HEK293 (cell line): Measurements from ENCODE around the gene HNF1B.

Experiments
- CTCF ChIA-PET: fragments of 350-600 bp; formaldehyde crosslinking; extraction: SDS; loops from one replicate; lab custom pipeline; 2021; ENCODE audit warnings: antibody characterized with exemption; lab: Yijun Ruan, JAX
- POLR2A ChIA-PET: fragments of 300-600 bp; formaldehyde crosslinking; extraction: SDS; loops from one replicate; lab custom pipeline; 2020; ENCODE audit warnings: antibody characterized with exemption, inconsistent platforms; lab: Yijun Ruan, JAX
- H3K27ac ChIP-seq: fragments of 200-500 bp; sonication (Bioruptor generic); 2 replicates; pipeline ENCODE4 v1.5.1; 2014; ENCODE audit warnings: low read depth, low read length, control low read depth, inconsistent platforms; ENCODE audit errors: extremely low read depth
- H3K36me3 ChIP-seq, 2 experiments: fragments of 200-500 bp in 1 of 2; sonication (Bioruptor generic) in 1 of 2; 1 replicate in 1 of 2; 2 replicates in 1 of 2; pipeline ENCODE4 v1.5.1; 2014 to 2017; ENCODE audit warnings: inconsistent platforms in 2 of 2, low read length in 2 of 2; ENCODE audit not compliant: control insufficient read depth in 2 of 2, insufficient read depth in 1 of 2
- H3K4me1 ChIP-seq: fragments of 200-500 bp; sonication (Bioruptor generic); 2 replicates; pipeline ENCODE4 v1.5.1; 2014; ENCODE audit warnings: mild to moderate bottlenecking, low read length, inconsistent platforms; ENCODE audit not compliant: control insufficient read depth, insufficient read depth
- H3K4me3 ChIP-seq: 2 replicates; pipeline ENCODE4 v1.5.1; 2011; ENCODE audit warnings: low read depth, mild to moderate bottlenecking, control low read depth, low read length, moderate library complexity
- H3K9me3 ChIP-seq: fragments of 200-500 bp; sonication (Bioruptor generic); 2 replicates; pipeline ENCODE4 v1.5.1; 2014; ENCODE audit warnings: low read depth, low read length, inconsistent platforms; ENCODE audit not compliant: control insufficient read depth, insufficient read depth
- INSM2 ChIP-seq: fragments of 450-650 bp; formaldehyde crosslinking; IDR thresholded peaks from 2 replicates; pipeline ENCODE4 v1.5.1; 2016; ENCODE audit warnings: missing biosample characterization, missing genetic modification characterization
- PRDM10 ChIP-seq: fragments of 450-650 bp; formaldehyde crosslinking; IDR thresholded peaks from 2 replicates; pipeline ENCODE4 v1.5.1; 2016; ENCODE audit warnings: missing biosample characterization, missing genetic modification characterization
- SCRT2 ChIP-seq: fragments of 450-650 bp; formaldehyde crosslinking; IDR thresholded peaks from 2 replicates; pipeline ENCODE4 v1.5.1; 2016; ENCODE audit warnings: missing biosample characterization, missing genetic modification characterization
- SP7 ChIP-seq: fragments of 450-650 bp; formaldehyde crosslinking; IDR thresholded peaks from 2 replicates; pipeline ENCODE4 v1.5.1; 2016; ENCODE audit warnings: missing biosample characterization, missing genetic modification characterization
- ZNF175 ChIP-seq: fragments of 450-650 bp; formaldehyde crosslinking; IDR thresholded peaks from 2 replicates; pipeline ENCODE4 v1.5.1; 2016; ENCODE audit warnings: missing biosample characterization, missing genetic modification characterization
- ZNF214 ChIP-seq: fragments of 450-650 bp; formaldehyde crosslinking; IDR thresholded peaks from 2 replicates; pipeline ENCODE4 v1.5.1; 2017; ENCODE audit warnings: missing biosample characterization, mild to moderate bottlenecking, missing genetic modification characterization, borderline replicate concordance
- ZNF223 ChIP-seq: fragments of 450-650 bp; formaldehyde crosslinking; IDR thresholded peaks from 2 replicates; pipeline ENCODE4 v1.5.1; 2016; ENCODE audit warnings: missing biosample characterization, missing genetic modification characterization
- ZNF350 ChIP-seq: fragments of 450-650 bp; formaldehyde crosslinking; IDR thresholded peaks from 2 replicates; pipeline ENCODE4 v1.5.0; 2017; ENCODE audit warnings: missing biosample characterization, mild to moderate bottlenecking, missing genetic modification characterization
- ZNF404 ChIP-seq: fragments of 450-650 bp; formaldehyde crosslinking; IDR thresholded peaks from 2 replicates; pipeline ENCODE4 v1.5.1; 2017; ENCODE audit warnings: missing biosample characterization, missing genetic modification characterization
- ZNF426 ChIP-seq: fragments of 450-650 bp; formaldehyde crosslinking; IDR thresholded peaks from 2 replicates; pipeline ENCODE4 v1.5.1; 2017; ENCODE audit warnings: missing biosample characterization, missing genetic modification characterization, mild to moderate bottlenecking, inconsistent platforms, moderate library complexity
- ZNF560 ChIP-seq: fragments of 450-650 bp; formaldehyde crosslinking; IDR thresholded peaks from 2 replicates; pipeline ENCODE4 v1.5.1; 2017; ENCODE audit warnings: missing biosample characterization, missing genetic modification characterization, borderline replicate concordance
- ZNF624 ChIP-seq: fragments of 450-650 bp; formaldehyde crosslinking; IDR thresholded peaks from 2 replicates; pipeline ENCODE4 v1.5.1; 2017; ENCODE audit warnings: missing biosample characterization, missing genetic modification characterization
- ZNF670 ChIP-seq: fragments of 450-650 bp; formaldehyde crosslinking; IDR thresholded peaks from 2 replicates; pipeline ENCODE4 v1.5.1; 2016; ENCODE audit warnings: missing biosample characterization, missing genetic modification characterization, low read depth
- ZNF677 ChIP-seq: fragments of 450-650 bp; IDR thresholded peaks from 2 replicates; pipeline ENCODE4 v1.5.0; 2018; ENCODE audit warnings: missing biosample characterization, mild to moderate bottlenecking, missing genetic modification characterization, moderate library complexity
- ZNF777 ChIP-seq: fragments of 450-650 bp; formaldehyde crosslinking; IDR thresholded peaks from 2 replicates; pipeline ENCODE4 v1.5.1; 2017; ENCODE audit warnings: missing biosample characterization, missing genetic modification characterization, borderline replicate concordance
- ZNF791 ChIP-seq: fragments of 450-650 bp; formaldehyde crosslinking; IDR thresholded peaks from 2 replicates; pipeline ENCODE4 v1.5.1; 2016; ENCODE audit warnings: missing biosample characterization, missing genetic modification characterization
- ZSCAN16 ChIP-seq: fragments of 450-650 bp; formaldehyde crosslinking; IDR thresholded peaks from 2 replicates; pipeline ENCODE4 v1.5.1; 2016; ENCODE audit warnings: missing biosample characterization, missing genetic modification characterization
- TF ChIP-seq, protein P1 (sequence below): fragments of 450-650 bp; formaldehyde crosslinking; IDR thresholded peaks from 2 replicates; pipeline ENCODE4 v1.5.1; 2016; ENCODE audit warnings: missing biosample characterization, missing genetic modification characterization
- TF ChIP-seq, protein P2 (sequence below): fragments of 450-650 bp; formaldehyde crosslinking; IDR thresholded peaks from 2 replicates; pipeline ENCODE4 v1.5.1; 2016; ENCODE audit warnings: missing biosample characterization, missing genetic modification characterization, borderline replicate concordance
- TF ChIP-seq, protein P3 (sequence below): fragments of 450-650 bp; IDR thresholded peaks from 2 replicates; pipeline ENCODE4 v1.5.1; 2018; ENCODE audit warnings: missing biosample characterization, missing genetic modification characterization

HNF1B gene

GRCh38 chr17:37741341-37742115 is 3.3 kb downstream of the HNF1B start (continued):
- TF ChIP-seq SCRT2 (tag by site-specific recombination): no peak
- TF ChIP-seq ZNF223 (tag by site-specific recombination): no peak
- TF ChIP-seq ZSCAN16: no peak
- TF ChIP-seq, protein P1, sequence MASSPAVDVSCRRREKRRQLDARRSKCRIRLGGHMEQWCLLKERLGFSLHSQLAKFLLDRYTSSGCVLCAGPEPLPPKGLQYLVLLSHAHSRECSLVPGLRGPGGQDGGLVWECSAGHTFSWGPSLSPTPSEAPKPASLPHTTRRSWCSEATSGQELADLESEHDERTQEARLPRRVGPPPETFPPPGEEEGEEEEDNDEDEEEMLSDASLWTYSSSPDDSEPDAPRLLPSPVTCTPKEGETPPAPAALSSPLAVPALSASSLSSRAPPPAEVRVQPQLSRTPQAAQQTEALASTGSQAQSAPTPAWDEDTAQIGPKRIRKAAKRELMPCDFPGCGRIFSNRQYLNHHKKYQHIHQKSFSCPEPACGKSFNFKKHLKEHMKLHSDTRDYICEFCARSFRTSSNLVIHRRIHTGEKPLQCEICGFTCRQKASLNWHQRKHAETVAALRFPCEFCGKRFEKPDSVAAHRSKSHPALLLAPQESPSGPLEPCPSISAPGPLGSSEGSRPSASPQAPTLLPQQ (tag by site-specific recombination): no peak

- TF ChIP-seq SP7 (tag by site-specific recombination) (no peak), ZNF426 (tag by site-specific recombination) (no peak), ZNF560 (tag by site-specific recombination) (no peak), ZNF214 (tag by site-specific recombination) (no peak), ZNF624 (tag by site-specific recombination) (no peak), ZNF350 (tag by site-specific recombination) (no peak)
- TF ChIP-seq, protein P2, sequence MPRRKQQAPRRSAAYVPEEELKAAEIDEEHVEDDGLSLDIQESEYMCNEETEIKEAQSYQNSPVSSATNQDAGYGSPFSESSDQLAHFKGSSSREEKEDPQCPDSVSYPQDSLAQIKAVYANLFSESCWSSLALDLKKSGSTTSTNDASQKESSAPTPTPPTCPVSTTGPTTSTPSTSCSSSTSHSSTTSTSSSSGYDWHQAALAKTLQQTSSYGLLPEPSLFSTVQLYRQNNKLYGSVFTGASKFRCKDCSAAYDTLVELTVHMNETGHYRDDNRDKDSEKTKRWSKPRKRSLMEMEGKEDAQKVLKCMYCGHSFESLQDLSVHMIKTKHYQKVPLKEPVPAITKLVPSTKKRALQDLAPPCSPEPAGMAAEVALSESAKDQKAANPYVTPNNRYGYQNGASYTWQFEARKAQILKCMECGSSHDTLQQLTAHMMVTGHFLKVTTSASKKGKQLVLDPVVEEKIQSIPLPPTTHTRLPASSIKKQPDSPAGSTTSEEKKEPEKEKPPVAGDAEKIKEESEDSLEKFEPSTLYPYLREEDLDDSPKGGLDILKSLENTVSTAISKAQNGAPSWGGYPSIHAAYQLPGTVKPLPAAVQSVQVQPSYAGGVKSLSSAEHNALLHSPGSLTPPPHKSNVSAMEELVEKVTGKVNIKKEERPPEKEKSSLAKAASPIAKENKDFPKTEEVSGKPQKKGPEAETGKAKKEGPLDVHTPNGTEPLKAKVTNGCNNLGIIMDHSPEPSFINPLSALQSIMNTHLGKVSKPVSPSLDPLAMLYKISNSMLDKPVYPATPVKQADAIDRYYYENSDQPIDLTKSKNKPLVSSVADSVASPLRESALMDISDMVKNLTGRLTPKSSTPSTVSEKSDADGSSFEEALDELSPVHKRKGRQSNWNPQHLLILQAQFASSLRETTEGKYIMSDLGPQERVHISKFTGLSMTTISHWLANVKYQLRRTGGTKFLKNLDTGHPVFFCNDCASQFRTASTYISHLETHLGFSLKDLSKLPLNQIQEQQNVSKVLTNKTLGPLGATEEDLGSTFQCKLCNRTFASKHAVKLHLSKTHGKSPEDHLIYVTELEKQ (tag by site-specific recombination): no peak
- TF ChIP-seq, protein P3, sequence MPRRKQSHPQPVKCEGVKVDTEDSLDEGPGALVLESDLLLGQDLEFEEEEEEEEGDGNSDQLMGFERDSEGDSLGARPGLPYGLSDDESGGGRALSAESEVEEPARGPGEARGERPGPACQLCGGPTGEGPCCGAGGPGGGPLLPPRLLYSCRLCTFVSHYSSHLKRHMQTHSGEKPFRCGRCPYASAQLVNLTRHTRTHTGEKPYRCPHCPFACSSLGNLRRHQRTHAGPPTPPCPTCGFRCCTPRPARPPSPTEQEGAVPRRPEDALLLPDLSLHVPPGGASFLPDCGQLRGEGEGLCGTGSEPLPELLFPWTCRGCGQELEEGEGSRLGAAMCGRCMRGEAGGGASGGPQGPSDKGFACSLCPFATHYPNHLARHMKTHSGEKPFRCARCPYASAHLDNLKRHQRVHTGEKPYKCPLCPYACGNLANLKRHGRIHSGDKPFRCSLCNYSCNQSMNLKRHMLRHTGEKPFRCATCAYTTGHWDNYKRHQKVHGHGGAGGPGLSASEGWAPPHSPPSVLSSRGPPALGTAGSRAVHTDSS (tag by site-specific recombination): no peak
- Histone ChIP-seq H3K36me3 (no peaks in the 10 kb centered on the region), H3K9me3 (no peaks in the 10 kb centered on the region), H3K4me3 (no peak overlapping the region), H3K4me1 (no peaks in the 10 kb centered on the region), H3K27ac (no peak overlapping the region)
- ChIA-PET CTCF (no interaction called here), POLR2A (no interaction called here)
These were observed 3.9 kb downstream of the HNF1B start for GRCh38 chr17:37740915-37741314.

DNA sequence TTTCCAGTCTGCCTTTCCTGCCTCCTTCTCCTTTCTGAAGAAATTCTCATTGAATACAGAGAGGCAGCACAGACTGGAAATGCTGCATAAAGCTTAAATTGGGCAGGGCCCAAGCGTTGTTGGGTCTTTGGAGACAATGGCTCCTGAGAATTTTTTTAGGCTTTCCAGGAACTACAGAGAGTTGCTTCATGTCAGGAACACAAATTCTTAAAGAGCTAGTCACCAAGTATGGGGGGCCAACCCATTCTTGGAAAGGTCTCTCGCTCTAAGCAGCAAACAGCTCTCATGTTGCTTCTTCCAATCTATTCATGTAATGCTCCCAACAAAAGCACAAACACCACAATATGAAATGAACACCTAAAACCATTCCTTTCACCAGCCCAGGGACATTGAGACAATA is 6.9 kb downstream of the HNF1B start:
- POLR2A ChIA-PET: interaction anchor here (0.6 kb wide), 1 partner anchor 600 kb away, joined by 3 read pairs; no protein-coding TSS in a partner anchor
- Histone ChIP-seq H3K36me3 (no peaks in the 10 kb centered on the region), H3K4me1 (no peaks in the 10 kb centered on the region), H3K9me3 (no peaks in the 10 kb centered on the region), H3K4me3 (no peak overlapping the region), H3K27ac (no peak overlapping the region)
- CTCF ChIA-PET: interaction anchor here (0.7 to 1.3 kb wide), 6 partner anchors 21 to 384 kb away, joined by 3 to 6 read pairs (median 4); no protein-coding TSS in a partner anchor
- TF ChIP-seq ZNF175 (tag by site-specific recombination): no peak
- TF ChIP-seq ZNF777: no peak
- TF ChIP-seq ZNF791: no peak
- no peak for TF ChIP-seq ZNF670 (tag by site-specific recombination)
- no peak for TF ChIP-seq ZNF677 (tag by site-specific recombination)
- TF ChIP-seq ZNF404 (tag by site-specific recombination): no peak
- TF ChIP-seq SCRT2 (tag by site-specific recombination): no peak
- no peak for TF ChIP-seq INSM2 (tag by site-specific recombination)
- TF ChIP-seq PRDM10 (tag by site-specific recombination): no peak
